Endometrium (tissue), 2 donors: ENCODE measurements around the gene LRRC15.

Experiments
- FAIRE-seq: peaks from 2 replicates; lab custom pipeline; 2012; peaks lifted over from hg19 to GRCh38; lab: Jason Lieb, UNC
- donor health status: control.
- donor health status: control.

Gene LRRC15

GRCh38 chr3:194384569-194385001, 15.0 kb upstream of the LRRC15 start:
- FAIRE-seq, result no peak

DNA sequence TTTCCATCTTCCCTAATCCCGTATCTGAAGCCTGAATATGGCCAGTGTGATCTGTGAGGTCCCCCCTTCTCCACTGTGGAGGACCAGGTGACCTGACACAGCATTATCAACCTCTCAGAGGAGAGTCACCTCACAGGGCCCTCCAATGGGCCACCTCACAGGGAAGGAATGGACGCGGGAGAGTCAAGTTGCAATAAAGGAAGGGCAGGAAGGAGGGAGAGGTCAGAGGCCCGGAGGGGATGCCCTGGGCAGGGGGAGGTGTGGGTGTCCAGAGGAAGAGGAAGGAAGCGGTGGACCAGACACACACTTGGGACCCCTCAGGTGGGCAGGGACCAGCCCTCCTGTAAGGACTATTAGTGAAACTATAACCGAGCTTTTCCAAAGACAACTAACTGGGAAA, 14.6 kb upstream of the LRRC15 start:
- FAIRE-seq, result no peak

- FAIRE-seq, result no peak
Measured at GRCh38 chr3:194383276-194383940, 13.9 kb upstream of the LRRC15 start.

GRCh38 chr3:194382892-194383223, 13.3 kb upstream of the LRRC15 start:
- no peak for FAIRE-seq

GRCh38 chr3:194382196-194382891, 12.8 kb upstream of the LRRC15 start:
- FAIRE-seq, result no peak

- no peak for FAIRE-seq
Measured at GRCh38 chr3:194381460-194381875, 11.9 kb upstream of the LRRC15 start.

GRCh38 chr3:194380326-194380725, 10.8 kb upstream of the LRRC15 start:
- FAIRE-seq, result no peak

GRCh38 chr3:194379651-194380050, 10.1 kb upstream of the LRRC15 start:
- FAIRE-seq, result no peak

- FAIRE-seq, result no peak
Measured at GRCh38 chr3:194379231-194379630, 9.7 kb upstream of the LRRC15 start.

DNA sequence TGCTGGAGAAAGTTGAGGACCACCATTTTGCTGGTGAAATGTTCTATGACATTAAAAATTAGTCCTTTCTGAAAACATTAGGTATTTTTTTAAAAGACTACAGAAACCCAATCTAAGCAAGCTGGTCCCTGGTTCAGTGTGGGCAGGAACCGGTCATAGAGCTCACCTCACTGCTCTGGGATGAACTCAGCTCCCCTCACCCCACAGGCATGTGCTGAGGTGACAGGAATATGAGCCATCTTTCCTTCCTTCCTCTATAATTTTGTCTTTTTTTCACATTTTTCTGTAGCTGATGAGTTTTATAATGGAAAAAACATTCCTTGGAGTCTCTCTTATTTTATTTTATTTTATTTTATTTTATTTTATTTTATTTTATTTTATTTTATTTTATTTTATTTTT, 8.2 kb upstream of the LRRC15 start:
- no peak for FAIRE-seq

DNA sequence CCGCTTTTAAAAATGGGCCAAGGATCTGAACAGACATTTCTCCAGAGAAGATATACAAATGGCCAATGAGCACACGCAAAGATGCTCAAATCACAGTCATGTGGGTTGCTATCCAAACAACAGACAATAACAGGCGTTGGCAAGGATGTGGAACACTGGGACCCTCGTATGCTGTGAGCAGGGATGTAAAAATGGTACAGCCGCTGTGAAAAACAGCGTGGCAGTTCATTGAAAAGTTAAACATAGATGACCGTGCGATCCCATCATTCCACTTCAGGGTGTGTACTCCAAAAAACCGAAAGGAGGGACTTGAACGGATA, 6.7 kb upstream of the LRRC15 start:
- no peak for FAIRE-seq

GRCh38 chr3:194375473-194376240, 6.1 kb upstream of the LRRC15 start:
- FAIRE-seq, result no peak

- no peak for FAIRE-seq
Measured at GRCh38 chr3:194374935-194375334, 5.4 kb upstream of the LRRC15 start.

DNA sequence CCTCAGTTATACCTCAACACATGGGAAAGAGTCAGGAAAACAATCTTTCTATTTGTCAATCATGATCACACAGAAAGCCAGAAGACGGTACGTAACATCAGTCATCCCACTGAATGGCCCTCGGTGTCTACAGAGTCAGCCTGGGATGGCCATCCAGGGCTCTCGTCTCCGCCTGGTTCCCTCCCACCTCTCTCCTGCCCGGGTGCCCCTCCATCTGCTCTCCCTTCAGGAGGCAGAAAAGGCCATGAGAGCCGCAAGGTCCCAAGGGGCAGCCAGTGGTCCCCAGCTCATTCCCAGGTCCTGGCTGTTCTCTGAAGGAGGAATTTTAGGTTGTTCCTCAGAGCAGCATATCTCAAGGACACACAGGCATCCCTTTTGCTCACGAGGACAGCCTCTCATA, 4.4 kb upstream of the LRRC15 start:
- no peak for FAIRE-seq

DNA sequence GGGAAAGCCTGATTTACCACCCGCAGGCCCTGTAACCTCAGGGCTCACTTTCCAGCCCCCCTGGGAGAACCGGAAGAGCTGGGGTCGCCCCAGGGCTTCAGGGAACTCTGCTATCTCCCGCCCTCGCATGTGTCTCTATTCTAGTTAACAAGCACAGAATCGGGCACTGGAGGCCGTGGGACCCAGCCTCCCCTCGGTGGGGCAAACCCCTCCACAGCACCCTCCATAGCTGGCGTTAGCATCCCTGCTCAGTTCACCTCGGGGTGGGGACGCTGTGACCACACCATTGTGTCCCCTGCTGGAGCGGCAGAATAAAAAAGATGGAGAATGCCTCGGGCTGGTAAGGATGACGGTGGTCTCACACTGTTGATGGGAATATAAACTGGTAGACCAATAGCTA, 3.5 kb upstream of the LRRC15 start:
- FAIRE-seq, result no peak

DNA sequence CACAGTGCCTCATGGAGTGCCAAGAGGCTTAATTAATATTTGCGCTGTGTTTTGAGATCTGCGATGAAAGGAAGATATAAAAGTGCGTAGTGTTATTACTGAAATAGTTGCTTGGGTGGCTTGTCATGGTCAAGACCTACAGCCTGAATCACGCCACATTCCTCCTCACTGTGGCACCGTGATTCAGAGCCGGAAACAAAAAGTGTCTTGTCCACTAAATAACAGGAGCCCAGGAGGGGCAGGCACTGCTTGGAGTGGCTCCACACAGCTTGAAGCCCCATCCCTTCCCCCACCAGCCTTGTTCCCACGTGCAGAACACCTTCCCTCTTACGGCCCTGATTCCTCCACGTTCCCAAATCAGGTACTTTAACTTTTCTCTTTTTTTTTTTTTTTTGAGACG, 1.2 kb upstream of the LRRC15 start:
- no peak for FAIRE-seq

GRCh38 chr3:194368918-194369317, 625 bp downstream of the LRRC15 start:
- FAIRE-seq, result no peak

DNA sequence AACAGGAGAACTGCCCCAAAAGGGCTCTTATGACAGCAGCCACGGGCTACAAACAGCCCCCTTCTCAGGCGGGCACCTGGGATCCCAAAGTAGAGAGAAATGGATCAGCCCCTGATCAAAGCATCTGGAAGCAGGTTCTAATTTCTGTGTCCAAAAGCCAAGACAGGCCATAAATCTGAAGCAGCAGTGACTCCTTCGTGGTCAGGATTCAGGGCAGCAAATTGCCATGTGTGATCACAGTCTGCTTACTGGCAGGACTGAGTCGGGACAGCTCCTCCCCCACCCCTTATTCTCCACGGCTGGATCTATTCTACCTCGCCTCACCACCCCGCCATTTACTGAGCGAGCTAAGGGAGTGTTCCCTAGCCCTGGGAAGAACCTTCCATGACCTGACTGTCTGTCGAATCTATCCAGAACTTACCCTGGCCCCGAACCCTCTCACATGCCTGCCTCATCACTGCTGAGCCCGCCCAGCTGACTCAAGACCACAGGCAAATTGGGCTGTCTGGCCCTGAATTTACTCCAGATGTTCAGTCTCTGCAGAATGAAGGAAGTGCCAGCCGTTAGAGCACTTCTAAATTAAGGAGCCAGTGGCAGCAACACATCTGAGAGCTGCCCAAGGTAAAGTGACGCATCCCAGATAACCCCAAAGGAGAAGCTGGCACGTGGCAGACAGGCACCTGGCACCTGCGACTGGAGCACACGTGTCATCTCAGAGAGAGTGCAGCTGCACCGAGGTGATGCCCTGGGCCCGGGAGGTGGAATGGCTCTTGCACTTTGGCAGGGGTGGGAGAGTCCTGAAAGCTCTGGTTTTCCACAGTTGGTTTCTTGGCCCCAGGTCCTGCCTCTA, 1.3 kb downstream of the LRRC15 start:
- no peak for FAIRE-seq

DNA sequence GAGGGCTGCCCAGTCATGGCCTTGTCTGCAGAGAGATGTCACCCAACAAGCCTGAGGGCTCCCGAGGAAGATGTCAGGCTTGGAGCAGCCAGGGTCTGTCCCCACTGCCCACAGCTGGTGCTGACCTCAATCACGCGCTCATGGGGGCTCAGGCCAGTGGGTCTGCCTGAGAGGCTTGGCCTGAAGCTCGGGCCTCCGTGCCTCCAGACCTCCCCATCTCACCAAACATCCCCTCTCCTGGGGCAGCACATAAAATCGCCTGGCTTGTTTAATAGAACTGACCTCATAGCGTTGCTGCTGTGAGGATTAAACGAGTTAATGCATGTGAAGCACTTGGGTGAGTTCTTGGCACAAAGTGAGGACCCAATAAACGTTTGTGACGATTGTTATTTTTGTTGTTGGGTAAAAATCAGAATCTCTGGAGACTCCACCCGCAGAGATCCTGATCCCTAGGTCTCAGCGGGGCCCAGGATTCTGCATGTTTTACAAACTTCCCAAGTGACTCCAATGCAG, 3.5 kb downstream of the LRRC15 start:
- no peak for FAIRE-seq

- no peak for FAIRE-seq
Measured at GRCh38 chr3:194365526-194365925, 4.0 kb downstream of the LRRC15 start.

- FAIRE-seq, result no peak
Measured at GRCh38 chr3:194364652-194365434, 4.7 kb downstream of the LRRC15 start.

DNA sequence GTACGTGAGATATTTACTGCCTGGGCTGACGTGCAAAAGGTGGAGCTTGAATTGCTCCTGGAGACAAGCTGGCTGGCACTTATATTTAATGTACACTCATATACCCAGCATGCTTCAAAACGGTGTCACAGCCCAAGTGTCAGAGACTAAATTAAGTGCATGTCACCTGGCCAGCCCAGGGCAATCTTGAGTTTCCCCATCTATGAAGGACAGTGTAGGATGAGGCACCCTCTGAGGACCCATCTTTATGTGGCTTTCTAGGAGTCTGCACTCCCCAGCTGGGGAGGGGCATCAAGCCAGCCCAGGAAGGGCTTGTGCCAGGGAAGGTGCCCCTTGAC, 5.3 kb downstream of the LRRC15 start:
- no peak for FAIRE-seq
